GM21381 (cell line): ENCODE data around the gene CA11.
"Not testable (repeated sequence)": the region's sequence is repeated elsewhere in the genome, so short reads cannot be mapped to it uniquely, and the experiment has no call there.

Experiments used
- ATAC-seq: cut with Tn5 transposase; IDR thresholded peaks from one replicate; pipeline ENCODE4 v1.9.1; 2021; ENCODE audit warnings: mild to moderate bottlenecking, moderate library complexity; ENCODE audit not compliant: unreplicated experiment

CA11 gene

GRCh38 chr19:48644839-48645619 is 958 bp downstream of the CA11 start:
- no peak for ATAC-seq

DNA sequence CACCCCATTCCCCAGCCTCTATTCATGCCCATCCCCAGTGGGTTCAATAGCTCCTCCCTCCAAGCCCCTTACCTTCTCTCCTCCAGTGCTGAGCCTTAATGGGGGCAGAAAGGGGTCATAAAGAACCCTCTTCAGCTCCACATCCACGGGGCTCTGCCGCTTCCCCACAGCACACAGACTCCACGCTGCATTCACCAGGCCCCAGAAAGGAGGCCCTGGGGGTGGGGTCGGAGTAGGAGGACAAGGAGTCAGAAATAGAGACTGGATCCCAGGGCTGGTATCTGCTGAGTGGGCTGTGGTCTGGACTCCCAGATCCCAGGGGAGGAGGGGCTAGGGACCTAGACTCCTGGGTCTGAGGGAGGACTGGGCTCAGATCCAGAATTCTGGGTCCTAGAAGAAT is 1.6 kb downstream of the CA11 start:
- no peak for ATAC-seq

- ATAC-seq: no peak
These were observed 3.1 kb downstream of the CA11 start for GRCh38 chr19:48642862-48643261.

GRCh38 chr19:48641850-48642249 is 4.1 kb downstream of the CA11 start:
- no peak for ATAC-seq

- ATAC-seq: no peak
These were observed 6.3 kb downstream of the CA11 start for GRCh38 chr19:48639483-48640375.

DNA sequence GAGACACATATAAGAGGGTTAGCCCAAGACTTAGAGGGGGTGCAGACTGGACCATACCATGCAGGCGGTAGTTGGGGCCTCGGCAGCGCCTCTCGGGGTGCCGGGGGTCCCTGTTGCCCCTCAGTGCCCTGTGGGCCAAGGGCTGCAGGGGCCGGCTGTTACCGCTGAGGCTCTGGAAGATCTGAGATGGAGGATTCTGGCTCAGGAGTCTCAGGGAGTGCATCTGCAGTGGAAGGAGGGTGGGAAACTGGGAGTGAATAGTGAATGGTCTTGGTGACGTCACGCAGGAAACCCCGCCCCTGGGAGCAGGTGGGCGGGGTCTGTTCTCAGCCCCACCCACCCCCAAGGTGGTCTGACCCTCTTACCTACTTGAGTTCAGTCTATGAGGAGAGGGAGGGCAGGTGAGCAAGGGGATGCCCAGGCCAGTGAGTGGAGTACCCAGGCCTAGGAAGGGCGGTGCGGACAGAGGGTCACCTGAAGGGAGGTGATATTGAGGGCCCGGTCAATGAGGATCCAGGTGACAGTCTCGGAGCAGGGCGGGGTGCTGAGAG is 7.1 kb downstream of the CA11 start:
- ATAC-seq: no peak

- ATAC-seq: peak; percentile 12
These were observed 7.8 kb downstream of the CA11 start for GRCh38 chr19:48637948-48638830.

- peak; percentile 61 for ATAC-seq
These were observed 8.5 kb downstream of the CA11 start for GRCh38 chr19:48637449-48637947.

- no peak for ATAC-seq
These were observed 9.0 kb downstream of the CA11 start, which contains the start of gene DBP for GRCh38 chr19:48636859-48637448. Gene DBP, minus strand, starts transcription at chr19:48637379. Its CDS starts 385 bp downstream, at chr19:48636994.

DNA sequence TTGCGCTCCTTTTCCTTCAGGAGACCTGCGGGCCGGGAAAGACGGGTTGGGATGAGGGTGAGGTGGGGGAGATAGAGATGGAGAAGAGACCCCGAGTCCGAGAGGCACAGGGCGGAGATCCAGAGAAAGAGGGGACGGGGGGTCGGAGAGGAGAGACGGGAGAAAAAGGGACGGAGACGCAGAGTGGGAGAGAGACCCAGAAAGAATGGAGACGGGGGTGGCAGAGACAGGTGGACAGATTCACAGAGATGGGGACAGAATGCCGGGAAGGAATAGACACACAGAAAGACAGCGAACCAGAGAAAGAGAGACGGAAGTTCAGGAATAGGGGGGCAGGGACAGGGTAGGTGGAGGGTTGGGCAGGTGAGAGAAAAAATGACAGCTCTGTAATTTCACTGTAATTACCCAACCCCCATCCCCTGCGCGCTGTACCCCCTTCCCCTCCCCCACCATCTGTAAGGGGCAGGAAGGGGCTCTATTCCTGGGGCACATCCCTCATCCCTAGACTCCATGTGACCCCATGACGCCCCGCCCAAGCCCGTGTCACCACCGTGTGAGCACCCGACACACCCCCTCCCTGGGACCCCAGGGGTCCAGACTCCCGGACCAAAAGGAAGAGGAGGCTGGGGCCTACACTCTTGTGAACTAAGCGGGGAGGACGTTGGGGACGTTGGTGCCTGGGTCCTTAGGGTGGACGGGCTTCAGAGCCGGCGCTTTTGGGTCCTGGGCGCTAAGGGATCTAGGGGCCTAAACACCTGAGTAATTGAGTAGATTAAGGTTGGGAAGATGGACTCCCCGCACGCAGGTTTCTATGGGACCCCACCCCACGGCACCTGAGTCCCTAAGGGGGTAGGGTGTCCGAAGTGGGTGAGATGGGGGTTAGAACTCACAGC is 9.8 kb downstream of the CA11 start:
- no peak for ATAC-seq

- ATAC-seq: no peak
These were observed 10.6 kb downstream of the CA11 start for GRCh38 chr19:48635263-48635965.

GRCh38 chr19:48634424-48635262 is 11.3 kb downstream of the CA11 start:
- ATAC-seq: peak; percentile 36

GRCh38 chr19:48634036-48634342 is 12.0 kb downstream of the CA11 start:
- ATAC-seq: no peak

DNA sequence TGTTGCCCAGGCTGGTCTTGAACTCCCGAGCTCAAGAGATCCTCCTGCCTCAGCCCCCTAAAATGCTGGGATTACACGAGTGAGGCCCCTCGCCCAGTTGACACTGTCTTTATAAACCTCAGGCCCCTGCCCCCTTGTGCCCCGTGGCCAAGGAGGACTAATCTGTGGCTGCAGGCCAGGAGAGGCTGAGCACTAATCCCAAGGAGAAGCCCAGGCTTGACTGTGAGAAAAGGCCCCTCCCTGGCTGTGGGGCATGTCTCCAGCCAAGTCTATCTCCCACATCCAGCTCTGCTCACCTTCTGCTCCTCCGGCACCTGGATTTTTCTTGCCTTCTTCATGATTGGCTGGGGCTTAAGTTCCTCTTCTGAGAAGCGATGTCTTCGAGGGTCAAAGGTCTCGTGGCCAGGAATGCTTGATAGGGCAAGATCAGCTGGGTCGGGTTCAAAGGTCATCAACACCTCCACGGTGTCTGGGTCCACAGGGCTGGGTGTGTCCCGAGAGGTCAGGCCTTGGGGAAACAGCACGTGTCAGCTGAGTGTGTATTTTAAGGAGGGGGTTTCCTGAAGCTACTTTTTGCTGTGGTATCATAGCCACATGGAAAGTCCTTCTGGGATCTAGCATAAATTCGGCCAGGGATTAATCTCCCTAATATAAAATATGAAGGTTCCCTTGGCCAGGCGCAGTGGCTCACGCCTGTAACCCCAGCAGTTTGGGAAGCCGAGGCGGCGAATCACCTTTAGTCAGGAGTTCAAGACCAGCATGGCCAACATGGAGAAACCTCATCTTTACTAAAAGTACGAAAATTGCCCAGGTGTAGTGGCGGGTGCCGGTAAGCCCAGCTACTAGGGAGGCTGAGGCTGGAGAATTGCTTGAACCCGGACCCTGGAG is 12.6 kb downstream of the CA11 start:
- ATAC-seq: no peak

- no peak for ATAC-seq
These were observed 13.3 kb downstream of the CA11 start for GRCh38 chr19:48632692-48633147.

DNA sequence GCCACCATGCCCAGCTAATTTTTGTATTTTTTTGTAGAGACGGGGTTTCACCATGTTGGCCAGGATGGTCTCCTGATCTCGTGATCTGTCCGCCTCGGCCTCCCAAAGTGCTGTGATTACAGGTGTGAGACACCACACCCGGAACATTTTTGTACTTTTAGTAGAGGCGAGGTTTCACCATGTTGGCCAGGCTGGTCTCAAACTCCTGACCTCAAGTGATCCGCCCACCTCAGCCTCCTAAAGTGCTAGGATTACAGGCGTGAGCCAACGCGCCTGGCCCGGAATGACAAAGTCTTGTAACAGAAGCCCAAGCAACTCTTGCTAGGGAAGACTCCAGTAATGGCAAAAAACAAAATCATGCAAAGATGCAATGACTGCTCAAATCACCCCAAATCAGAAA is 13.7 kb downstream of the CA11 start:
- ATAC-seq: not testable (repeated sequence)

GRCh38 chr19:48631225-48631624 is 14.8 kb downstream of the CA11 start:
- ATAC-seq: no peak
